Stimulated activated CD4-positive, alpha-beta T cell treated with anti-CD3 and anti-CD28 coated beads, Interleukin-15, amount 100 ng/mL, for 48 hours (primary cell): ENCODE data around the gene ZIC2.

Experiments
- DNase-seq, 2 donors: peaks; one replicate each; pipeline ENCODE4 v3.0.0-alpha.2; 2020; ENCODE audit warnings: low read depth in 2 of 2

The ZIC2 gene

GRCh38 chr13:99959540-99960230, 21.9 kb upstream of the ZIC2 start:
- no peak for DNase-seq

GRCh38 chr13:99960663-99961311, 20.8 kb upstream of the ZIC2 start:
- DNase-seq: no peak

- no peak for DNase-seq
These were observed 19.9 kb upstream of the ZIC2 start for GRCh38 chr13:99961636-99962035.

GRCh38 chr13:99962242-99962641, 19.3 kb upstream of the ZIC2 start:
- DNase-seq: no peak

DNA sequence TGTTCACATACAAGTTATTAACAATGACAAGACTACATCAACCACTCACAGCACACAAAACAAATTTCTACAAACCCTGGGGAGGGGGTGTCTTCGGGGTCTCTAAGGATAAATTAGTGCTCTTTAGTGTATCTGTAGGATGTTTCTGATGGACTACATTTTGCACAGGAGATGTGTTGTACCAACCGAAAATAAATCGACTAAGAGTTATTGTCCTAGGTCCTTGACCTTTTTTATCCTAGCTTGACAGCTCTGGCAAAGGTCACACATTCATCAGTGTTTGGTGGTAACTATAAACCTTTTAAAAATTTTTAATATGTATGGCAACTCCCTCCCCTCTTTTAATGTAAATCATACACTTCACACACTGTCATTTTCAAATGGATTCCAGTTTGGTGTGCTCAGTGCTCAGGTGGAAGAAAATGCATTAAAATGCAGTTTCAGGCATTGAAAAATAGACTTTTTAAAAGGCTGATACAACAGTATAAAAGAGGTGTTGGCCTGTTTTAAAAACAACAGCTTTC, 17.7 kb upstream of the ZIC2 start:
- DNase-seq: no peak

GRCh38 chr13:99965329-99966000, 16.1 kb upstream of the ZIC2 start:
- no peak for DNase-seq

DNA sequence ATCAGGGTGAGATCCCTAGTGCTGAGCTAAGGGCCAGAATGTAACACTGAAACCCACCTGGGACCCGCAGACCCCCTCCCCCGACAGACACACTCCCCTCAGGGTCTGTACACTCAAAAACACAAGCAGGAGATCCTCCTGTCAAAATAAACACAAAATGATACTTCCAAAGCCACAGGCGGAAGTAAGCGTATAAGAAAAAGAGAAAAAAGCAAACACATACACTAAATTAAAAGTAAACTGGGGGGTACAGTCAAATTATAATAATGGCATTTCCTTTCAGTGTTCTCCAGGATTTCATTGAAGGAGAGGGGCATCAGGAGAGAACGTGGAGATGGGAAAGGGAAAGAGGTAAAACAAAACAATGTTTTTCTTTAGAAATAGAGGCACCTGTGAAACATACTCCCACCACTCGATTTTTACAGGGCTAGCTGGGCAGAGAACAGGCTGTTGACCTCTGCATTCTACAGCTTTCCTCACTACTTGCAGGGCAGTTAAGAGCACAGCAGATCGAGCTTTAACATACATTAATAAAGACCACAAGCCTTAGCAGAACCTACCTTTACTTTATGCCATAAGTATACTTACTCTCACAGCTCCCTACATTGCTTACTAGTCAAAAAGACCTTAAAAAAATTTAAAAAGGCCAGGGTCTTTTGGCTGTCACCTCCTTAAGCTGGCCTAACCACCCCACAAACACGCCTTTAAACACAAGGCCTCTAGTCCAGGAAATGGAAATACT, 15.3 kb upstream of the ZIC2 start:
- no peak for DNase-seq

GRCh38 chr13:99967498-99967868, 14.1 kb upstream of the ZIC2 start:
- DNase-seq: no peak

- DNase-seq: no peak
These were observed 13.6 kb upstream of the ZIC2 start for GRCh38 chr13:99967869-99968520.

DNA sequence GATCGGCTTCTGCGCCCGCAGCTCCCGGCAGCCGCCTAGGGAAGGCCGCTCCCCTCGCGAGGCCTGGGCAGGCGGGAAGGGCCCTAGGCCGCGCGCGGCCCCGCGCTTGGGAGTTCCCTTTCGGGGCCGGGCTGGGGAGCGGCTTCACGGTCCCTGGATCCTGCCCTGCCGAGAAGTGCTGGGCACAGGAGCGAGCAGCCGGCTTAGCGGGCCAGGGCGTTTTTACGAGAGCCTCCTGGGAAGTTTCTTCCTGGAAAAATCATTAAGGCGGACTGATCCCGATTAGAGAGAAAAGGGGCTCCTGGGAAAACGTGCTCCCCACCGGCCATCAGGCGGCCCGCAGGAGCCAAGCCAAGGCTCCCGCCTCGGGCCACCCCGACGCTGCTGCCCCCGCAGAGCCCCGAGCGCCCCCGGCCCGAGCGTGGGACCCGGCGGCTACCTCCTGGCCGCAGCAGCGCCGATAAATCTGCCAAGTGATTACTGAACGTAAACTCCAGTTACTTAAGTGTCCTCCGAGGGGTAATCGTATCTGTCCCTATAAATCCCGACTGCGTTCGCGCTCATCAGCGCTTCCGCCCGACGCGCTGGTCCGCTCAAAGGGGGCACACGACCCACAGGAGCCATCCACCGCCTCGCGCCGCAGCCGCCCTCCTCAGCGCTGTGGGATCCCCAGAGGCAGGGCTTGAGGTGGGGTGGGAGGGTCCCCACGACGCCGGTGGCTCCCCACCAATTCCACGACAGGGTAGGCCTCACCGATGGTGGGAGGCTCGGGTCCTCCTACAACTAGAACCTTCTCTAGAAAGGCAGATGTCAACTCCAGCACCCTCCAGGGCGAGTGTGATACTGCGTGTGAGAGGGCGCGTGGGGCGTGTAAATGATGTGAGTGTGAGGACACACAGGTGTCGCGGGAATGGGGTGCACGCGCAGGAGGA, 12.8 kb upstream of the ZIC2 start:
- DNase-seq: no peak

DNA sequence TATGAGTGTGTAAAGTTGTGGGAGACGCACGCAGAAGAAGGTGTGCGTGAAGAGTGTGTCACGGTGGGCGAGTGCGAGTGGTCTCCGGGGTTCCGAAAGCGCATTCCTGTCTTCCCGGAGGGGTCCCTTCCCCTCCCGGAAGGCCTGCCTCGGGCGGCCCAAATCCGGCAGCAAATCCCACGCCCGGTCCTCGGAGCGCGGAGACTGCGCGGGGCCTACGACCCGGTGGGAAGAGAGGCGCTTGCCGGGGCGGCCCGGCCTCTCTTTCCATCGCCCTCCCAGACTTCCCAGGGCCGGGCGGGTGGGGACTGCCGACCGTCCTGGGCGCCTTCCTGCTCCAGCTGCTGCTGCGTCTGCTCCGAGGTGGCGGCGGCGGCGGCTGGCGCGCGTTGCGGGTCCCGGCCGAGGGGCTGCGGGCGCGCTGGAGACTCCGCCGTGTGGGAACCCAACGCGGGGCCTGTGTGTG, 12.1 kb upstream of the ZIC2 start:
- no peak for DNase-seq

DNA sequence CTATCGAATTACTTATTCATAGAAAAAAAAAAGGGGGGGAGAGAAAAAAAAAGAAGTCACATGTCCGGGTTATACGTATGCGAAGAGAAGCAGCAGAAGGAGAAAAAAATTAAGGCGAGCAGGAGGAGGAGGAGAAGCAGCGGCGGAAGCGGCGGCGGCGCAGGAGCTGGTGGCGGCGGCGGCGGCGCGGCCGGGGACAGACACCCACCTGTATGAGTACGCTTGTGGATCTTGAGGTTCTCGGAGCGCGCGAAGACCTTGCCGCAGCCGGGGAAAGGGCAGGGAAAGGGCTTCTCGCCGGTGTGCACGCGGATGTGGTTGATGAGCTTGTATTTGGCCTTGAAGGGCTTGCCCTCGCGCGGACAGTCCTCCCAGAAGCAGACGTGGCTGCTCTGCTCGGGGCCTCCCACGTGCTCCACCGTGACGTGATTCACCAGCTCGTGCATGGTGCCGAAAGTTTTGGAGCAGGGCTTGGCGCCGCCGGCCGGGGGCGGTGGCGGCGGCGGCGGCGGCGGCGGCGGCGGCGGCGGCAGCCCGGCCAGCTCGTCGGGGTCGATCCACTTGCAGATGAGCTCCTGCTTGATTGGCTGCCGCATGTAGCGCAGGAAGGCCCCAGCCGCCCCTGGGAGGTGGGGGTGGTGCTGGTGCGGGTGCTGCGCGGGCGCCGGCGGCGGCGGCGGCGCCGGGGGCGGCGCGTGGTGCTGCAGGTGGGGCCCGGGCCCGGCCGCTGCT, 11.5 kb upstream of the ZIC2 start:
- DNase-seq: no peak

DNA sequence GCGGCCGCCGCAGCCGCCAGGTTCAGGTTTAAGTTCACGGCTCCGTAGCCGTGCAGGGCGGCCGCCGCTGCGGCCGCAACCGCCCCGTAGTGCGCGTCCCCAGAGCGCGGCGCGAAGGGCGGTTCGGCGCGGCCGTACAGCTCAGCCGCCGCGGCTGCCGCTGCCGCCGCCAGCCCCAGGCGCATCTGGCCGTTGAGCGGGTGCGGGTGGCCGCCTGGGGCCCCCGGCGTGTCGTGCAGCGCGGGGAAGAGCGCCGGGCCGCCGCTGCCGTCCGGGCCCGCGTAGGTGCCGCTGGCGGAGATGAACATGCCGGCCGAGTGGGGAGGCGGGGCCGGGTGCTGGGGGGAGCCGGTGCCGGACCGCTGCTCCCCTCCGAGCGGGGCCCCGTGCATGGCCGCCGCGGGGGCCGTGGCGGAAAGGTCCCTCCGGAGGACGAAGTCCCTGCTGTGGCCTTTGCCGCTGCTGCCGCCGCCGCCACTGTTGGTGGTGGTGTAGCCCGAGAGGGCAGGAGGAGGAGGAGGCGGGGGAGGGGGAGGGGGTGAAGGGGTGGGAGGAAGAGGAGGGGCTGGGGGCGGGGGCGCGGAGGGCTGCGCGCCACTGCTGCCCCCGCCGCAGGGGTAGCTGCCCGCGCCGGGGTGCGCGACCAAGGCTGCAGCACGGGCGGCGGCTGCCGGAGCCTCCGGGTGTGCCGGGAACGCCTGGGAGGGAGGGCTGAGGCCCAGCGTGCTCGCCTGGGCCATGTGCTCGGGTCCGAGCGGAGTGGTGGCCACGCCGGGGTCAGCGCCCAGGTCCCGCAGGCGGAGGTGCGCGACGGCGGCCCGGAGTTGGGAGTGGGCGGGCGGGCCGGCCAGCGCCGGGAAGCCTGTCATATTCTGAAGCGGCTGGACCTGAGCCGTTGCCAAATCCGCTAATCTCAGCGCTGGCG, 10.7 kb upstream of the ZIC2 start:
- no peak for DNase-seq

DNA sequence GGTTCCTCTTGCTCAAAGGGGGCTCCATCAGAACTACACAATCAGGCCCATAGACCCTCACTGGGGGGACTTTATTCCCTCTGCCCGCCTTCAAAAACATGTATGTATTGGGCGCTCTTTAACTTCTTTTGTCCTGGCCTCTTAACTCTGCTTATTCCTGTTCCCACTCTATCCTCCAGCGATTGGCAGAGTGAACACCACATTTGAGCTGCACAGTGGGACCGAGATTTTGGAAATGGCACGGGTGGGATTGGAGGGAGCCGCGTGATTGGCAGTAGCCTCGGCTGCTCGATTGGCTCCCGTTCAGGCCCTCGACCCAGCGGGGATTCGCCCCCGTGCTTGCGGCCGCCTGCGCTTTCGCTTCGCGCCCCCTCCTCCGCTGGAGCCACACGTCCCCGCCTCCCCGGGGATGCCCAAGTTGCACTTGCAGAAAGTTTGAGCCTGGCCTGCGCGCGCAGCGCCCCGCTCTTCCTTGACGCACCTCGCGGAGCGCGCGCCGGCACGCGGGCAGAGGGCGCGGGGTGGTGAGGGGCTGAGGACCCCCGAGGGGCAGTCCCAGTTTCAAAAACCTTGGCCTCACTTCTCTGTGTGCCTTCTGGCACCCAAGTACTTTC, 9.9 kb upstream of the ZIC2 start, which contains the start of gene ZIC5:
Gene ZIC5, minus strand, starts transcription at position 192 of the 614 bp plus-strand sequence. Its CDS starts 164 bp downstream, at position 28.
- DNase-seq: no peak

DNA sequence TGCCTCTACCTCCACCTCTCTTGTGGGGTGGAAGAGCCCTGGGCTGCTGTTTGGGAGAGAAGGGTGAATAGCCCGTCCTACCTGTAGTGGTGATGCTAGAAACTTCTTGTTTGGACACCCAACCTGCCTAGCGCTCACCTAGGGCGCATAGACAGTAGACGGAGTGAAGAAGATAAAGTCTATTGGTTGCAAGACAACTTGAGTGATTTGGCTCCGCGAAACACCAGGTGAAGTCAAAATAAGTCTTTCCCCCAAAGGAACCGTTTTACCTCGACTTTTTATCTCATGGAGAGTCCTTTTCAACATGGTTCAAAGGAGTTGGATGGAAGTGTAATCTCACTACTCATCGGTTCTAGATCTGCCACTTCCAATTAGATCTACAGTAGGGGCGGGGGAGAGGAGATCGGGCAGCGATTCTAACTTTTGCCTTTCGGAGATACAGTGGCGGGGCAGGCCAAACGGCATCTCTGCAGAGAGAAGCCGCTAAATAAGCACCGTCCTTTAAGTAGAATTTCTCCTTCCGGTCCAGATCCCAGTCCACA, 9.3 kb upstream of the ZIC2 start:
- no peak for DNase-seq

- DNase-seq: no peak
These were observed 8.3 kb upstream of the ZIC2 start for GRCh38 chr13:99973163-99973807.

- no peak for DNase-seq
These were observed 7.8 kb upstream of the ZIC2 start for GRCh38 chr13:99973808-99974185.
